SK-N-SH treated with all-trans-retinoic acid at 6 μM for 48 hours (cell line): ENCODE results near the gene DTNBP1.
A peak's percentile ranks its signal among the peaks of the same experiment; 100 is the strongest.

Experiments
- ATAC-seq: fragments of 200-7000 bp; cut with Tn5 transposase; 3 replicates; pipeline ENCODE4 v1.9.1; 2020; ENCODE audit warnings: mild to moderate bottlenecking, moderate library complexity
- ARNTL ChIP-seq: fragments of 450-650 bp; formaldehyde crosslinking; IDR thresholded peaks from 2 replicates; pipeline ENCODE4 v1.5.0; 2020; ENCODE audit warnings: low read depth, mild to moderate bottlenecking, moderate library complexity, borderline replicate concordance
- CREB5 ChIP-seq: fragments of 250-450 bp; sonication (Bioruptor Pico); IDR thresholded peaks from 2 replicates; pipeline ENCODE4 v1.5.1; 2020; ENCODE audit warnings: low read depth, mild to moderate bottlenecking, moderate library complexity
- ESRRG ChIP-seq: fragments of 250-450 bp; sonication (Bioruptor Pico); IDR thresholded peaks from 2 replicates; pipeline ENCODE4 v1.6.1; 2021; ENCODE audit warnings: mild to moderate bottlenecking
- GLIS3 ChIP-seq: fragments of 250-450 bp; sonication (Bioruptor Pico); IDR thresholded peaks from 2 replicates; pipeline ENCODE4 v1.5.0; 2020; ENCODE audit warnings: mild to moderate bottlenecking, moderate library complexity
- ISL1 ChIP-seq: fragments of 250-450 bp; sonication (Bioruptor Pico); IDR thresholded peaks from 2 replicates; pipeline ENCODE4 v2.1.2; 2022; ENCODE audit warnings: mild to moderate bottlenecking, moderate library complexity
- OSR1 ChIP-seq: fragments of 250-450 bp; sonication (Bioruptor Pico); IDR thresholded peaks from 2 replicates; pipeline ENCODE4 v1.8.0; 2022; ENCODE audit warnings: moderate library complexity, mild to moderate bottlenecking, inconsistent platforms
- PPARA ChIP-seq: fragments of 250-450 bp; sonication (Bioruptor Pico); IDR thresholded peaks from 2 replicates; pipeline ENCODE4 v1.5.0; 2020; ENCODE audit warnings: mild to moderate bottlenecking, borderline replicate concordance
- RARB ChIP-seq: fragments of 250-450 bp; sonication (Bioruptor Pico); IDR thresholded peaks from 2 replicates; pipeline ENCODE4 v1.8.0; 2021; ENCODE audit warnings: mild to moderate bottlenecking, moderate library complexity
- SNAI2 ChIP-seq: fragments of 250-450 bp; sonication (Bioruptor Pico); IDR thresholded peaks from 2 replicates; pipeline ENCODE4 v1.5.0; 2020; ENCODE audit warnings: mild to moderate bottlenecking, moderate library complexity
- TCF4 ChIP-seq: fragments of 250-450 bp; sonication (Bioruptor Pico); IDR thresholded peaks from 2 replicates; pipeline ENCODE4 v1.8.0; 2021; ENCODE audit warnings: mild to moderate bottlenecking, moderate library complexity, borderline replicate concordance
- TOX ChIP-seq: fragments of 250-450 bp; sonication (Bioruptor Pico); IDR thresholded peaks from 2 replicates; pipeline ENCODE4 v1.8.0; 2021; ENCODE audit warnings: mild to moderate bottlenecking, moderate library complexity, borderline replicate concordance
- TSHZ2 ChIP-seq: fragments of 250-450 bp; sonication (Bioruptor Pico); IDR thresholded peaks from 2 replicates; pipeline ENCODE4 v1.5.0; 2020; ENCODE audit warnings: mild to moderate bottlenecking, moderate library complexity
- ZC3H10 ChIP-seq: fragments of 250-450 bp; sonication (Bioruptor Pico); IDR thresholded peaks from 2 replicates; pipeline ENCODE4 v1.5.1; 2021; ENCODE audit warnings: mild to moderate bottlenecking, moderate library complexity
- ZFP3 ChIP-seq: fragments of 250-450 bp; sonication (Bioruptor Pico); IDR thresholded peaks from 2 replicates; pipeline ENCODE4 v1.5.0; 2020; ENCODE audit warnings: mild to moderate bottlenecking, moderate library complexity
- ZFP30 ChIP-seq: fragments of 450-650 bp; formaldehyde crosslinking; IDR thresholded peaks from 2 replicates; pipeline ENCODE4 v1.5.0; 2022; ENCODE audit warnings: mild to moderate bottlenecking, moderate library complexity
- ZNF565 ChIP-seq: fragments of 450-650 bp; formaldehyde crosslinking; conservative IDR thresholded peaks from 2 replicates; pipeline ENCODE4 v1.5.0; 2020; ENCODE audit warnings: low read depth, mild to moderate bottlenecking, moderate library complexity
- ZNF70 ChIP-seq: fragments of 450-650 bp; formaldehyde crosslinking; IDR thresholded peaks from 2 replicates; pipeline ENCODE4 v1.5.0; 2020; ENCODE audit warnings: mild to moderate bottlenecking, moderate library complexity
- ZNF8 ChIP-seq: fragments of 450-650 bp; formaldehyde crosslinking; IDR thresholded peaks from 2 replicates; pipeline ENCODE4 v1.5.0; 2020; ENCODE audit warnings: mild to moderate bottlenecking, moderate library complexity
- TF ChIP-seq, protein P1 (sequence below): fragments of 250-450 bp; sonication (Bioruptor Pico); IDR thresholded peaks from 2 replicates; pipeline ENCODE4 v1.5.1; 2021; ENCODE audit warnings: mild to moderate bottlenecking, moderate library complexity
- TF ChIP-seq, protein P2 (sequence below): fragments of 250-450 bp; sonication (Bioruptor Pico); IDR thresholded peaks from 2 replicates; pipeline ENCODE4 v1.8.0; 2020; ENCODE audit warnings: mild to moderate bottlenecking, moderate library complexity, borderline replicate concordance

The DTNBP1 gene

GRCh38 chr6:15549371-15549770 lies 113.5 kb downstream of the DTNBP1 start:
- no peak for ATAC-seq
- TF ChIP-seq ARNTL (CRISPR knock-in tag) = no peak
- TF ChIP-seq TOX (CRISPR knock-in tag) = no peak
- TF ChIP-seq RARB (CRISPR knock-in tag) = no peak
- no peak for TF ChIP-seq GLIS3 (CRISPR knock-in tag)
- no peak for TF ChIP-seq OSR1 (CRISPR knock-in tag)
- no peak for TF ChIP-seq TCF4 (CRISPR knock-in tag)
- no peak for TF ChIP-seq TSHZ2 (CRISPR knock-in tag)
- no peak for TF ChIP-seq ESRRG (CRISPR knock-in tag)
- no peak for TF ChIP-seq ZNF565 (CRISPR knock-in tag)
- TF ChIP-seq, protein P1, sequence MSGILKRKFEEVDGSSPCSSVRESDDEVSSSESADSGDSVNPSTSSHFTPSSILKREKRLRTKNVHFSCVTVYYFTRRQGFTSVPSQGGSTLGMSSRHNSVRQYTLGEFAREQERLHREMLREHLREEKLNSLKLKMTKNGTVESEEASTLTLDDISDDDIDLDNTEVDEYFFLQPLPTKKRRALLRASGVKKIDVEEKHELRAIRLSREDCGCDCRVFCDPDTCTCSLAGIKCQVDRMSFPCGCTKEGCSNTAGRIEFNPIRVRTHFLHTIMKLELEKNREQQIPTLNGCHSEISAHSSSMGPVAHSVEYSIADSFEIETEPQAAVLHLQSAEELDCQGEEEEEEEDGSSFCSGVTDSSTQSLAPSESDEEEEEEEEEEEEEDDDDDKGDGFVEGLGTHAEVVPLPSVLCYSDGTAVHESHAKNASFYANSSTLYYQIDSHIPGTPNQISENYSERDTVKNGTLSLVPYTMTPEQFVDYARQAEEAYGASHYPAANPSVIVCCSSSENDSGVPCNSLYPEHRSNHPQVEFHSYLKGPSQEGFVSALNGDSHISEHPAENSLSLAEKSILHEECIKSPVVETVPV = no peak
- no peak for TF ChIP-seq ZC3H10 (CRISPR knock-in tag)
- TF ChIP-seq CREB5 (CRISPR knock-in tag) = no peak
- TF ChIP-seq PPARA = no peak
- TF ChIP-seq SNAI2 = no peak
- TF ChIP-seq ZFP30 (CRISPR knock-in tag) = no peak
- TF ChIP-seq ZNF70 (CRISPR knock-in tag) = no peak
- TF ChIP-seq ISL1 (CRISPR knock-in tag) = no peak
- no peak for TF ChIP-seq ZFP3 (CRISPR knock-in tag)
- TF ChIP-seq, protein P2, sequence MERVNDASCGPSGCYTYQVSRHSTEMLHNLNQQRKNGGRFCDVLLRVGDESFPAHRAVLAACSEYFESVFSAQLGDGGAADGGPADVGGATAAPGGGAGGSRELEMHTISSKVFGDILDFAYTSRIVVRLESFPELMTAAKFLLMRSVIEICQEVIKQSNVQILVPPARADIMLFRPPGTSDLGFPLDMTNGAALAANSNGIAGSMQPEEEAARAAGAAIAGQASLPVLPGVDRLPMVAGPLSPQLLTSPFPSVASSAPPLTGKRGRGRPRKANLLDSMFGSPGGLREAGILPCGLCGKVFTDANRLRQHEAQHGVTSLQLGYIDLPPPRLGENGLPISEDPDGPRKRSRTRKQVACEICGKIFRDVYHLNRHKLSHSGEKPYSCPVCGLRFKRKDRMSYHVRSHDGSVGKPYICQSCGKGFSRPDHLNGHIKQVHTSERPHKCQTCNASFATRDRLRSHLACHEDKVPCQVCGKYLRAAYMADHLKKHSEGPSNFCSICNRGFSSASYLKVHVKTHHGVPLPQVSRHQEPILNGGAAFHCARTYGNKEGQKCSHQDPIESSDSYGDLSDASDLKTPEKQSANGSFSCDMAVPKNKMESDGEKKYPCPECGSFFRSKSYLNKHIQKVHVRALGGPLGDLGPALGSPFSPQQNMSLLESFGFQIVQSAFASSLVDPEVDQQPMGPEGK = no peak

DNA sequence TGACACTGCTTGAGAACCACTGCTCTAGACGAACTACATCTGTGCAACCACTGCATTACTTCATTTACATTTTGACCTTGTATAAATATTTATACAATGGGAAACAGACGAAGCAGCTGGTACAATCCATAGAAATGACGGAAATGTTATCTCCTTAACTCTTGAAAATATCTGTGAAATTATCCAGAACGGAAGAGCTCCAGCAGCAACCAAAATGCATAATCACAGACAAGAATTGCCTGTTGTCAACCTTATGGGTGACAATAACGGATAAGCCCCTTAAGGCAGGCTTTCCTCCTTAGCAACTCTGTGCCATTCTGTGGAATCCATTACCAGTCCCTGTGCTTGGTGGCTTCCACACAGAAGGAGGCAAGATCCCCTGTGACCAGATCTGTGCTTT lies 115.4 kb downstream of the DTNBP1 start:
- TF ChIP-seq TCF4 (CRISPR knock-in tag) = peak; percentile 57; the same call in 1 of the 2 replicates
- TF ChIP-seq, protein P1 = no peak
- no peak for TF ChIP-seq ISL1 (CRISPR knock-in tag)
- TF ChIP-seq, protein P2 = no peak

GRCh38 chr6:15546591-15546990 lies 116.2 kb downstream of the DTNBP1 start:
- no peak for ATAC-seq
- TF ChIP-seq OSR1 (CRISPR knock-in tag) = no peak
- no peak for TF ChIP-seq TOX (CRISPR knock-in tag)
- no peak for TF ChIP-seq ZFP3 (CRISPR knock-in tag)
- TF ChIP-seq ZNF8 = no peak
- no peak for TF ChIP-seq ISL1 (CRISPR knock-in tag)
- no peak for TF ChIP-seq ZNF70 (CRISPR knock-in tag)
- no peak for TF ChIP-seq CREB5 (CRISPR knock-in tag)
- no peak for TF ChIP-seq SNAI2
- no peak for TF ChIP-seq GLIS3 (CRISPR knock-in tag)
- no peak for TF ChIP-seq TSHZ2 (CRISPR knock-in tag)
- TF ChIP-seq, protein P2 = no peak

More for the DNA sequence above, 115.4 kb downstream of the DTNBP1 start:
- ATAC-seq = no peak
